ENCODE data around the gene LRRFIP1.

DNA sequence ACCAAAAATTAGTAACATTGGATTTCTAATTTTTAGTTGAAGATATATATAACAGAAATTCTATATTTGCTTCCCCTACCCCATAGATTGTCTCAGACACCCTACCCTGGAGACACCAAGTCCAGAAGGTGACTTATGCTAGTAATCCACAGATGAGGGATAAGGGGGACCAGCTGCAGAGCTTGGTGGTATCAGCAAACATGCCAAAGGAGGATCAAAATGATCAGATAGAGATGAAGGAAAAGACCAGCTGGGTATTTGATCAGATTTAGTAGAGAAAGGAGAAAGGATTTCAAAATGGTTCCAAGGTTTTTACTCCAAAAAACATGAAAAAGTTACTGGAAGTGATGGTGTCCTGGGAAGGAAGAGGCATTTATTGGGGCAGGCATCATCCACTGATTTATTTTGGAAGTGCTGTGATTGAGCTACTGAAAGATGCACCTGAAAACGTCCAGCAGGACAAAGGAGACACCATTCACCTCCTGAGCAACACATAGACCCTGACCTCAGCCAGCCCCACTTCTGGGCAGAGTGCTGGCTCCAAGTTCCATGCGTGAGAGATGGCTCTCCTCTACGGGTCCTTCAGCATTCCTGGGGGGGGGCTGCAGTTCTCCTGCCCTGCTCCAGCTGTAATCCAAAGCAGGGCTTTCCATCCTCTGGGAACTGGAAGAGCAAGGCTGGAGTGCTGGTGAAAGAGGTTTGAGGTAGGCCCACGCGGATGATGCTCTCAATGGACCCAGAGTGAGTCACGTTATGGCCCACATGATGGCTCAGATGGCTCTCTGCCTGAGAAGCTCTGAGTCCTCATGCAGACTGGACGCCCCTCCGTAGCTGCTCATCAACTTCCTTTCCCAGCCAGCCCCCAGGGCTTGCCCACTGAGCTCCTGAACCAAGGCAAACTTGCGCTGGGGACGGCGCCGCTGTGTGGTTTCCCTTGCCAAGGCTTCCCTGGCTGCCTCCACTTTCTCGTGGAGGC is 3.7 kb upstream of the LRRFIP1 start:
- TF ChIP-seq POLR2A (IDR thresholded peaks at IDR 0.05; ENCODE audit: low read length) (no peak), GATA1 (IDR thresholded peaks at IDR 0.05; ENCODE audit: low read depth, low read length) (no peak)
